SHP77 (cell line): Measurements from ENCODE around the gene OR2H2.

Experiments
- DNase-seq, 2 experiments: peaks; one replicate each; lab custom pipeline; 2025; lab: John Stamatoyannopoulos, UW

OR2H2 gene

DNA sequence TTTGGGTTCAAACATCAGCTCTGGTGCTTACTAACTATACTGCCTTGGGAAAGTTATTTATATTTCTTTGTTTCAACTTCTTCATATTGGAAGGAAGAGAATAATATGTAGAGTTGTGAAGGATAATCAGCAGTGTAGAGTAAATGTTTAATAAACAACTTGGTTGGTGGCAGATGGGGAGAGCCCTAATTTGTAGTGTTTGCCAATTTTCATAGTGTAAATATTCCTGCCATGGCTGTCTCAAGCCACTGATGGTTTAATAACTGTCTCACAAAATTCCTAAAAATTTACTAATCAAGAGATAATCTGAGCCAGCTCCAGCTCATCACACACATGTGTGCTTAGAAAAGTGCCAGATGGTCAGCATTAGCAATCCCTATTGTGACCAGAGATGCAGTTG, at the start of gene OR2H2:
Gene OR2H2 (plus strand): TSS at position 301 of the 400 bp plus-strand sequence. CDS start 2,824 bp downstream, outside the sequence.
- DNase-seq, result no peak

DNA sequence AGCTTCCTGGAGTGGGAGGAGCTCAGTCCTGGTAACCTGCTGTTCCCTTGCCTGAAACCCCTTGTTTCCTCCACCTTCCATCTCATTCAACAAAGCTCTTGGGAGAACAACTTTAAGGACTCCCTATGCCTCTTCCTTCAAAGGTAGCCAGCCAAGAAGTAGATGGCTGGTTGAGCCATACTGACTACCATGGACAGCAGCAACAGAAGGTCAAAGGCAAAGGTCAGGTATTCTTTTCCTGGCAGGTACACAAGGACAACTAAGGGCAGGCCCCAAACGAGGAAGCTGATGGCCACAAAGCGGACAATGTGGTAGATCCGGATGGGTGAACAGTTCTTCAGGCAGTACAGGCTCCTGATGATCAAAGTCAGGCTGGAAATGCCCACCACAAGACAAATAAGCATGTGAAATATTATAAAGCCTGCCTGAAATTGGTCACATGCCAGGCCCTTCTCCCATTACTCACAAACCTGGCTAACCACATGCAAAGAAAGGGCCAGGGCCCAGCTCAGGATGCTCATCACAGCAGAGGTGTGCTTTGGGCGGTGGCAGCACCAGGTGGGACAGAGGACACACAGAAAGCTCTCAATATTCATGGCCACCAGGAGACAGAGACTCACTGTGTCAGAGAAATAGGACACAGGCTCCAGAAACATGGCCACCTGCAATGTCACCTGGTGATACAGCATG, 47.1 kb upstream of the OR2H2 start:
- no peak for DNase-seq

DNA sequence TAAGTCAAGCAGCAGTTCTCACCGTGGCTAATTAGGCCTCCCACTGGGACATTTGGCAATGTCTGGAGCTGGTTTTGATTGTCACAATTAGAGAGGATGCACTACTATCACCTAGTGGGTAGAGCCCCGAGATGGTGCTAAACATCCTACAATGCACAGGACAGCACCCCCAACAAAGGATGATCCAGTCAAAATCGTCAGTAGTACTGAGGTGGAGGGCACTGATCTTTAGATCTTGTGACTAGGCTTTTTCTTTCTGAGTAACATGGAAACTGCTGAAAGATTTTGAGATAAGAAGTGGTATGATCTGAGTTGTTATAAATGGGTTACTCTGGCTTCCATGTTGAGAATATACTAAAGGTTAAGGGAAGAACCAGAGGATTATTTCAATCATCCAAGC, 37.3 kb upstream of the OR2H2 start:
- DNase-seq, result no peak

DNA sequence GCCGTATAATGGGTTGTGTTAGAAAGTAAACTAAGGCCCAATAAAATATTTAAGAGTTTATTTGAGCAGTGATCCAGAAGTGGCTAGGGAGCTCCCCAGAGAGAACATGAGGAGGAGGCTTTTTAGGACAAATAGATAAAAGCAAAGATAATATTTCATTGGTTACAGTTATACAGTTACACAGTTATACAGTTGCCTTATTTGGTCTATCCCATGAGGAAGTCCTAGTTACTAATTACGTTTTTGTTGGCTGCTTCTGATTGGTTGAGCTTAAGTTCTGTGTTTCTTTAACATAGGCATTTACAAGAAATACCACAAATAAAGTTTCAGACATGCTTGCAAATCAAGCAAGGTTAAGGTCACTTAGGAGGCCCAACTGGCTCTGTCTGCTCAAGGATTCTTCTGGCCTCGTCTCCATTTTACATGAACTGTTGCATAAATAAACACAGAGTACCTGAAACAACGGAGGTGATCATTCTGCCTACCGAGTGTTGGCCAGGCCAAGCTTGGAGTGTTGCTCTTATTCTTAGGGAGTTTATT, 32.3 kb upstream of the OR2H2 start:
- DNase-seq, result no peak

DNA sequence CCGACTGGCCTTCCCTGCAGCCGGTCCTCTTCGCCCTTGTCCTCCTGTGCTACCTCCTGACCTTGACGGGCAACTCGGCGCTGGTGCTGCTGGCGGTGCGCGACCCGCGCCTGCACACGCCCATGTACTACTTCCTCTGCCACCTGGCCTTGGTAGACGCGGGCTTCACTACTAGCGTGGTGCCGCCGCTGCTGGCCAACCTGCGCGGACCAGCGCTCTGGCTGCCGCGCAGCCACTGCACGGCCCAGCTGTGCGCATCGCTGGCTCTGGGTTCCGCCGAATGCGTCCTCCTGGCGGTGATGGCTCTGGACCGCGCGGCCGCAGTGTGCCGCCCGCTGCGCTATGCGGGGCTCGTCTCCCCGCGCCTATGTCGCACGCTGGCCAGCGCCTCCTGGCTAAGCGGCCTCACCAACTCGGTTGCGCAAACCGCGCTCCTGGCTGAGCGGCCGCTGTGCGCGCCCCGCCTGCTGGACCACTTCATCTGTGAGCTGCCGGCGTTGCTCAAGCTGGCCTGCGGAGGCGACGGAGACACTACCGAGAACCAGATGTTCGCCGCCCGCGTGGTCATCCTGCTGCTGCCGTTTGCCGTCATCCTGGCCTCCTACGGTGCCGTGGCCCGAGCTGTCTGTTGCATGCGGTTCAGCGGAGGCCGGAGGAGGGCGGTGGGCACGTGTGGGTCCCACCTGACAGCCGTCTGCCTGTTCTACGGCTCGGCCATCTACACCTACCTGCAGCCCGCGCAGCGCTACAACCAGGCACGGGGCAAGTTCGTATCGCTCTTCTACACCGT, 31.5 kb upstream of the OR2H2 start:
- no peak for DNase-seq

DNA sequence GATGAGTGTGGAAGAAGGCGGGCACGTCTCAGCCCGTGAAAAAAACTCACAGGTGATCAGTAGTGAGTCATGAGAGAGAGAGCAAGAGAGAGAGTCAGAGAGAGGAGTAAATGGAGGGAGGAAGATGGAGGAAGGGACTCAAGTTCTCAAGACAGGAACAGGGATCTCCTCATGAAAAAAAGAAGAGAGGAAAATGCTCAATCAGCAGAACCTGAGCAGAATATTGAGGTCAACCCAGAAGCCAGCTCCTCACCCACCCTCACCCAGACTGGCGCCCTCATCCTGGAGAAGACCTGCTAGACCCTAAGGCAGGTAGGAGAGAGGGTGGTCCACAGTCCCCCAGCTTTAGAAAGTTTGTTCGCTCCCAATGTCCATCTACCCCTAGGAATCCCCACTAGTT, 30.2 kb upstream of the OR2H2 start:
- no peak for DNase-seq

DNA sequence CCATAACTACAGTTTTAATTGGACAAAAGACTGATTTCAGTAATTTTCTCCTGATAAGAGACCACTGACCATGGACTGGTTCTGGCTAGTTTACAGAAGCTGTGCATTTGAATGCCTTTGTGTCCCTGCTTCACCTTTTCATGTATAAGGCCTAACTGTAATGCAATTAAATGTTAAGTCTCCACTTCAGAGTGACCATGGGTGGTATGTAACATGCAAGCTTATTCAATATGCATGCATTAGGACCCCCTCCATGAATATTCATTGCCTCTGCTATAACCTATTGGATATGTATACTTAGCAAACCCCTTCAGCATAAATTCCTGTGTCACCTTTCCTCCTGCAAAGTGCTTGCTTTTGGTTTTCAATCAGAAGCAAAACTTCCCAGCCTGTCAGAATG, 27.6 kb upstream of the OR2H2 start:
- no peak for DNase-seq

DNA sequence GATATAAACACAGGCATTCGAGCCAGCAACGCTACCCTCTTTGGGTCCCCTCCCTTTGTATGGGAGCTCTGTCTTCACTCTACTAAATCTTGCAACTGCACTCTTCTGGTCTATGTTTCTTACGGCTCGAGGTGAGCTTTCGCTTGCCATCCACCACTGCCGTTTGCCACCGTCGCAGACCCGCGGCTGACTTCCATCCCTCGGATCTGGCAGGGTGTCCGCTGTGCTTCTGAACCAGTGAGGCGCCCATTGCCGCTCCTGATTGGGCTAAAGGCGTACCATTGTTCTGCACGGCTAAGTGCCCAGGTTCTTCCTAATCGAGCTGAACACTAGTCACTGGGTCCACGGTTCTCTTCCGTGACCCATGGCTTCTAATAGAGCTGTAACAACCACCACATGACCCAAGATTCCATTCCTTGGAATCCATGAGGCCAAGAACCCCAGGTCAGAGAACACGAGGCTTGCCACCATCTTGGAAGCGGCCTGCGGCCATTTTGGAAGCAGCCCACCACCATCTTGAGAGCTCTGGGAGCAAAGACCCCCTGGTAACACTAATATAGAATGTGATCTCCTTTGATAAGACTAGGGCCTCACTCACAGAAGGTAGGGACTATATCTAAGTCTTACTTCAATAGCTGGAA, 26.4 kb upstream of the OR2H2 start:
- DNase-seq, result no peak

DNA sequence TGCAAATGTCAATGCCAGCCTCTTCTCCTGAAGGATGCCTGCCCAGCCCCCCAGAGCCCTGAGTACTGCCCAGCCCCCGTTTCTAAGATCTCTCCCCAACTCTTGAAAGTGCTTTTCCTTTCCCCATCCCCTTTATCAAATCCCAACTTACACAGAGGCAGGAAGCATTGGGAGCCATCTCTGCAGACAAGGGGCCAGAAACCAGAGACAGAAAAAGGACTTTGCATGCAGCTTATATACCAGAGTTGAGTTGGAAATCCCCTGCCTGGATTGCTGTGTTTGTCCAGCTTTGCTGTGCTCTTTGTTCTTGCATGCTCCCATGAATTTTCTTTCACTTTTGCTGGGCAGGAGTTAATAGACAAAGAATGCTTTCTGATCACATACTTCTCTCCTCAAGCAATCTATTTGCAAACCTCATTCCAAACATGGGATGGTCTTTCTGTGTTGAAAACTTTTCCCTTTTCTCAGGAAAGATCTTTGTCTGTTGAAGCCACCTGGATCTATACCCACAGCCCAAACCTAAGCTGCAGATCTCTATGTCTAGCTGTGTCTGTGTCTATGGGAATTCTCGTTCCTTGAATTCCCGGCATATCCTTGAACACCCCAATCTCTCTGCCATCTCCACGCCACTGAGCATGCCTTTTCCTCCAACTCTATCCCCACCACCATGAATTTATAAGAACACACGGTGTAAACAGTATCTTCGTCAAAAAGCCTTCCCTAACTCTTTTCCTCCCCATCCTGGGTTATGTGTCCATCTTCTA, 25.2 kb upstream of the OR2H2 start, which contains the start of gene UBD:
Gene UBD (minus strand): TSS at position 209 of the 764 bp plus-strand sequence. CDS start 31 bp downstream, at position 178.
- no peak for DNase-seq

DNA sequence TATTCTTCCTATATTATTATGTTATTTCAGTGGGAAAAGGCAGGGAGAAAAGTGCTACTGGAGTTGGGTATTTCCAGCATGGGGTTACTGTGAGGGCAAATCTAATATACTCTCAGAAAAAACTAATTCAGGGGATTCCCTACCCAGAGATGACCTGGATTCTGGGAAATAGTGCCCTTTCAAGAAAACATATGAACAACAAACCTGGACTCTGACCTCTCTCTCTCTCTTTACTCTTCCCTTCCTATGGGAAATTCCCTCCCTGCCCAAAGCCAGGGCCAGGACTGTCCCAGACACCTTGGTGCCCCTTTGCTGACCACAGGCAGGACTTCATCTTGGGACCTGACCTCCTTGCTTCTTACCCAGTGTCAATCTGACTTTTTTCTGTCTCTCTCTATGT, 23.8 kb upstream of the OR2H2 start:
- DNase-seq, result no peak

DNA sequence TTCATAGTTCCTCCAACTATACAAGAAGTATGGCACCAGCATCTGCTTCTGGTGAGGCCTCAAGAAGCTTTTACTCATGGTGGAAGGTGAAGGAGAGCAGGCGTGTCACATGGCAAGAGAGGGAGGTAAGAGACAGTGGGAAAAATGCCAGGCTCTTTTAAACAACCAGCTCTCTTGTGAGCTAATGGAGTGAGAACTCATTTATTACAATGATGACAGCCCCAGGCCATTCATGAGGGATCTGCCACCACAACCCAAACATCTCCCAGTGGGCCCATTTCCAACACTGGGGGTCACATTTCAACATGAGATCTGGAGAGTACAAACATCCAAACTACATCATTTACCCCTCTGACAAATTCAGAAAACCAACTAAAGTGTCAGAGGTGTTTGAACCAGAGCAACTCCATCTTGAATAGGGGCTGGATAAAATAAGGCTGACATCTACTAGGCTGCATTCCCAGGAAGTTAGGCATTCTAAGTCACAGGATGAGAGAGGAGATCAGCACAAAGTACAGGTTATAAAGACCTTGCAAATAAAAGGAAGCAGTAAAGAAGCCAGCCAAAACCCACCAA, 23.2 kb upstream of the OR2H2 start:
- no peak for DNase-seq

DNA sequence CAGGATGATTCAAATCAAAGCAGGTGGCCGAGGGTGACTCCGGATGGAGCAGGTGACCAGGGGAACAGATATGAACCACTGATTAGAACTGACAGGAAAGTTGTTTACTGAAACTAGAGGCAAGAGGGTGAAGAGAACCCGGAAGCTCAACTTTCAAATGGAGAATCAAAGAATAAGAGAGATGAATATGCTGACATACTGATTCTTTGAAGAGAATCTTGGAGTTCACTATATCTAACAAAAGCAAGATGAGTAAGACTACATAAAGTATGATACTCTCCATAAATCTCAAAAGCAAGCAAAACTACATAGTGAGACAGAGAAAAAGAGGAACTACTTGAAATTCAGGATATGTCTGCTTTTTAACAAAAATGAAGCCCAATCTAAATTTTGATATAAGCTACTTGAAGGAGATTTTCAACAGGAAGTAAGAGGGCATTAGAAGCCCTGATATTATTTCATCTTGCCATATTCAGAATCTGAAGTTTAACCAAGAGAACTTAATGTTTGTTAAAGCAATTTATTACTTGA, 21.4 kb upstream of the OR2H2 start:
- no peak for DNase-seq

DNA sequence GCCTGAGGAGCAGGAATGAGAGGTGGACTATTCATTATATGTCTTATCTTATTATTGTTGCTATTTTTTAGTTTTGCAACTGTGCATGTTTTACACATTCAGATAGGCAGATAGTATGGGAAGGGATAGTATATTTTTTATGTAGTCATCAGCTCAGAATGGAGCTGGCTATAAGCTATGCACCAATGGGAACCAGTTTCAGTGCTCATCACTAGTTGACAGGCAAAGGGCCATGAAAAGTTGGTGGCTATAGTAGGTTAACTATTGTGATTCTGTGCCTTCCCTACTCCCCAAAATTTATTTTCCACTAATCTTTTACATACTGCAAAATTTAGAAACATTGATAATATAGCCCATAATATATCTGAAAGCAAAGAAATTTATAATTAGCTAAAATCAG, 20.0 kb upstream of the OR2H2 start:
- DNase-seq, result no peak

DNA sequence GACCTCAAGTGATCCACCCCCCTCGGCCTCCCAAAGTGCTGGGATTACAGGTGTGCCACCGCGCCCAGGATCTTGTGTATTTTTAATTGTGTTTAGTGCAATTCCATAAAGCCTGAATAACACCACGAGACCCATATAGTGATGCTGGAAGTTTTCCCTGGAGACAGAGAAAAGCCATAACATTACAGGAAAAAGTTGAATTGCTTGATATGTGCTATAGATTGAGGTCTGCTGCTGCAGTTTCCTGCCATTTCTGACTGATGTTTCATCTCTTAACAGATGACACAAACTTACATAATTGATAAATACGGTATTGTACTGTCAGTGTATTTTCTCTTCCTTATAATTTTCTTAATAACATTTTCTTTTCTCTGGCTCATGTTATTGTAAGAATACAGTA, 18.1 kb upstream of the OR2H2 start:
- DNase-seq, result no peak

DNA sequence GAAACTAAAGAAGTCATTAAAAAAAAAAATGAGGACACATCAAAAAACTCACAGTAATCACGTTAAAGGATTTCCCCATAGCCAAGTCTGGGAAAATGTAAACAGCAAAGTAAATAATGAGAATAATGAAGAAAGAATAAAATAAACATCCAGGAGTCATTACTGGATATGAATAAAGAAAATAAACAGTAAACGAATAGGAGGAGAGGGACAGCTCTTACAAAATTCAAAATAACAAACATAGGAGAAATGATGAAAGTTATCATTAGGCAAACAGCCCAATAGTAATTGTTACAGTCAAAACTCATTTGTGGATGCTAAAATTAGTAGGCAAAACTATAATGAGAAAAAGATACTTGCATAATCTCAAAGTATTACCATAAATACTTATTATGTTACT, 17.4 kb upstream of the OR2H2 start:
- no peak for DNase-seq

DNA sequence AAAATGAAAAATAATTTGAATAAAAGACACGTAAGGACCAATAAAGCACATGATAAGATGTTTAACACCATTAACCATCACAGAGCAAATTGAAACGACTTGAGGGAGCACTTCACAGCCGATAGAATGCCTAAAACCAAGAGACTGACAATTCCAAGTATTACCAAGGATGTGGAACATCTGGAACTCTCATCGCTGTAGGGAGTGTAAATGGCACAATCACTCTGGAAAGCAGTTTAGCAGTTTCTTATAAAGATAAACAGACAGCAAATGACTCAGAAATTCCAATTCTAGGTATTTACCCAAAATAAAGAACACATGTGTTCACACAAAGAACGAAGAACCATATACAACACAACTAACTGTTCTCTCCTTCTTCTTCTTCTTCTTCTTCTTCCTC, 16.9 kb upstream of the OR2H2 start:
- DNase-seq, result no peak

DNA sequence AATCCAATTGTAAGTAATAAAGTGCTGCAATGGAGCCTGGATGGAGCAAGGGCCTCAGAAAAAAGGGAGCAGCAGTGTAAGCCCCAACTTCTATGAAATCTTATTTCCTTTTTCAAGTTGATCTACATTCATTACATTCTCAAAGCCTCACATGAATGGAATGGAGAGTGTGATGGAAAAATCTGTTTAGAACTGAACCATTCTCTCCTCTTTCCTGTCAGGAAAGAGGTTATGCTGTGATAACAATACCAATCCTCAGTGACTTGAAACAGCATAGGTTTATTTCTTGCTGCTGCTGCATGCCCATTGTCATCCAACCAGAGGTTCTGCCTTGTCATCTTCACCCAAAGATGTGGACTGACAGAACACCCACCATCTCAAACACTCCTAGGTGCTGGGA, 8.9 kb upstream of the OR2H2 start:
- DNase-seq, result no peak

DNA sequence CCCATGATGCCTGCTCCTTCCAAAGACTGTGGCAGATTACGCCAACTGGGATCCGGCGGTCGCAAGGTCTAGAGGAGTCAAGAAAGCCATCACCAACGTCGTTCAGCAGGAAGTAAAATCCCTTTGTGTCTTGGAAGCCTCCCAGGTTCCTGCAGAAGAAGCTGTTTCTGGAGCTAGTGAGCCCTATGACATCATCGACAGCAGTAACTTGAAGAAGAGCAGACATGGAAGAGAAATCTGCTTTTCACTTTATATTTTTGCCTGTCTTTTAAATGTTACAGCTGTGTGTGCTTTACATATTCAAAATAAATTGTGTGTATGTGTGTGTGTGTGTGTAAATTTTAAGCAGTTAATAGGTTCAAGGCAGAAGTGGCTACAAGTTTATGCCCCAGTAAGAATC, 7.4 kb upstream of the OR2H2 start:
- no peak for DNase-seq

DNA sequence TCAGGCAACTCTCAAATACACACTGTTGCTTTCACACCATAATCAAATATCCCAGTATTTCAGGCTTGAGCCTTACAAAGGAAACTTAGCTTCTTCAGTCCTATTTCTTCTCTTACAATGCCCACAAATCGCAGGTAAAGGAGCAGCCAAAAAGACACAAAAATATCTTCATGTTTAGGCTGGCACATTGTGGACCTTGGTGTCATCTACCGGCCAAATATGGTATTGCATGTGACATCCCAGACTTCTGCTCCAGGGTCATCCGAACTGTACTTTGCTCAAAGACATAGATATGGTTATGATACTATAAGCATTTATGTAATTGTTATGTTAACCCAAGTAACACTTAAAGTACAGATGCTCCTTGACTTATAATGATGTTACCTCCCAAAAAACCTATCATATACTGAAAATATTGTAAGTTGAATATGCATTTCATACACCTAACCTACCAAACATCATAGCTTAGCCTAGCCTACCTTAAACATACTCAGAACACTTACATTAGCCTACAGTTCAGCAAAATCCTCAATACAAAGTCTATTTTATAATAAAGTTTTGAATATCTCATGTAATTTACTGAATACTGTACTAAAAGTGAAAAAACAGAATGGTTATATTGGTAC, 4.6 kb downstream of the OR2H2 start:
- DNase-seq, result peak; percentile 4 to 33

DNA sequence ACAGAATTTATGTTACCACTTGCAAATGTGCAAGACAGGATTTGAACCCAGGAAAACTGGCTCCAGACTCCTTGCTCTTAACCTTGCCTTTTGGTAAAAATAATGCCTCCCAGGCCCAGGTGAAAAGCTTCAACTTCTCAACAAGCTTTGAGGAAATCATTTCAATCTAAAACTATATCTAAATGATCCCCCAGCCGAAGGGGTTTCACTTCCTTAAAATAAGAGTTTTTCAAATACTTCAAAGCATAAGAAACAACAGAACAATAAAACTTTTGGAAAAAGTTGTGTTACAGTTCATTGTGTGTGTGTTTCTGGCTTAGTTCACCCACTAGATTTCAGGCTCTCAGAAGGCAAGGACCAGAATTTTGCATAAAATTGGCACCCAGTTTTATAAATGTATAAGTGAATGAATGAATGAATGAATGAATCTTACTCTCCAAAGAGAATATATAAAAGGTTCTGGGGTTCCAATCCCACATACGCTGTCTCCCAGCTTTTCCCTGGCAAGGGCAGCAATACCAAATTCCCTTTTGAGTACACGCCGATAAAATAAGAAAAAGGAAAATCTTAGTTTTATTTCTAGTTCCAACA, 5.4 kb downstream of the OR2H2 start:
- no peak for DNase-seq

DNA sequence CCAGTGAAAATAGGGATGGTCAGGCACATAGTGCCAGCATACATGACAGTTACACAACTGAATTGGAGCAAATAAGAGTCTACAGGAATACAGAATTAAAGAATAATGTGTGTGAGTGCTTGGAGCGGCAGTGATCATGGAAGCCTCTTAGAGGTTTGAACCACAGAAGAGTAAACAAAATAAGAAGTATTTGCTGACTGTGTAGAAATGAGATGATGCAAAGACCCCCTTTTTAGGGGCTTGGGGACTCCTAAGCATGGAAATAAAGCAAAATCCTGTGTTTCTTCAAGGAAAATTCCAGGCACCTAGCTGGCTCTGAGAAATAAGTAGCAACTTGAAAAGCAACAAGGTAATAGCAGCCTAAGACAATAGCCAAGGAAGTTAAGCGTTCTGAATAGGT, 6.8 kb downstream of the OR2H2 start:
- DNase-seq, result no peak
